Endometrial microvascular endothelial cells (primary cell): ENCODE data around the gene UBAC2. TPM values are rescaled to one million over a fixed set of nuclear protein-coding genes. Genes with fewer than 3 reads are reported as not detected.

Experiments used
- in situ Hi-C: cut with HindIII; loops from 2 replicates; pipeline ENCODE4 v1.10.0; 2017; ENCODE audit warnings: low sequenced_read_pairs, low pct_unique_long_range_greater_than_20kb; ENCODE audit errors: inconsistent ontology term
- total RNA-seq: library from RNA; depleted of rRNA; stranded (reverse); fragments of >200 nt; gene quantifications from one replicate; pipeline ENCODE4 v1.2.3, GENCODE V29; 2015; ENCODE audit errors: inconsistent ontology term

Gene UBAC2
- total RNA-seq, 1 donor from 2014 or later = 56.8 TPM

- in situ Hi-C loops = no loop called here
Observed at GRCh38 chr13:99431927-99432608, 231.4 kb downstream of the UBAC2 start.

GRCh38 chr13:99432609-99433542, 232.2 kb downstream of the UBAC2 start:
- in situ Hi-C loops = no loop called here

- in situ Hi-C loops = no loop called here
Observed at GRCh38 chr13:99433543-99434075, 233.0 kb downstream of the UBAC2 start.

DNA sequence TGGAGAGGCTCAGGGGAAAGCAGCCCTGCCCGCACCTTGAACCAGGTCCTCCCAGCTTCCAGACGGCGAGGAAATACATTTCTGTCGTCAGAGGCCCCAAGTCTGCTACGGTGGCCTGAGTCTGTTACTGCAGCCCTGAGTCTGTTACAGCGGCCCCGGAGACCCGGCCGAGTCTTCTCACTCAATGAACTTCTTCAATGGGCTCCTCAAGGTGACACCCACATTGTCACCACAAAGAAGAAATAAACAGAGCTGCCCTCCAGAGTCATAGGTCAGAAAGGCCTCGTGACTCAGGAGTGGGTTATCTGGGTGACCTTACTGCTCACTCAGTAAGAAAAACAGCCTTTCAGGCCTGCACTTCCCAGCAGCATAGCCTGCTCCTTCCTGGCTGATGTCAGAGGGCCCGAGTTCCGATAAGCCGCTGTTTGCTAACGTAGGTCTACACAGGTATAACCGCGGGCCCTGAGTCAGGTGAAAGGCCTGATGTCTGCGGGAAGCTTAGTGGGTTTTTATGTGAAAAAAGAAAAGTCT, 233.7 kb downstream of the UBAC2 start:
- in situ Hi-C loops = no loop called here

DNA sequence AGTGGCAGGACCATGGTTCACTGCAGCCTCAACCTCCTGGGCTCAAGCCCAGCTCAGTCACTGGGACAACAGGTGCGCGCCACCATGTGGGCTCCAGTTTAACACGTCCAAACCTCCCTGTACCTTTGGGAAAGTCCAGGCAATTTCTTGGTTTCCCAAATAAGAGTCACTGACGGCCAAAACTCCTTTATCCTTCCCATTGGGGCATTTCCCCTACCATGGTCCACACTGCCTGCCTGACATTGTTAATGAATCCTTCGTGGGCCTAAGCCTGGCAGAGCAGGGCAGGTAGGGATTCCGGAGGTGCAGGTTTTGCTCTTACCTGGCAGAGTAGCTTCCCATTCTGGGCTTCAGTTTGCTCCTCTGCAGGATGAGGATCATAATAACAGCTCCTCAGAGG, 234.5 kb downstream of the UBAC2 start:
- in situ Hi-C loops = no loop called here

DNA sequence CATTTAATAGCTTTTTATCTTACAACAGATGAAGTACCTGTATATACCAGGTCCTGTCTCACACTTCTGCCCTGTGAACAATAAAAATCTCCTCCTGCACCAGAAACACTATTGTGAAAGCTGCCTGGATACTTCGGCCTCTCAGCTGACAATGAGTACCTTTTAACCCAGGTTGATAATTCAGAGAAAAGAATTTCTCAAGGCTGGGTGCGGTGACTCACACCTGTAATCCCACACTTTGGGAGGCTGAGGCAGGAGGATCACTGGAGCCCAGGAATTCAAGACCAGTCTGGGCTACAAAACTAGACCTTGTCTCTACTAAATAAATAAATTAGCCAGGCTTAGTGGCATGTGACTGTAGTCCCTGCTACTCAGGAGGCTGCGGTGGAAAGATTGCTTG, 235.3 kb downstream of the UBAC2 start:
- in situ Hi-C loops = no loop called here

Other genes starting within 250 kb of the UBAC2 start
- 210 TPM for gene DOCK9, start 222.8 kb upstream of the UBAC2 start, total RNA-seq
- not detected for gene GPR18, start 57.5 kb downstream of the UBAC2 start, total RNA-seq
- 0.65 TPM for gene GPR183, start 106.5 kb downstream of the UBAC2 start, total RNA-seq